HG02759 (cell line): ENCODE measurements around the gene KCNF1.

Source experiments
- ATAC-seq: cut with Tn5 transposase; IDR thresholded peaks from one replicate; pipeline ENCODE4 v1.9.1; 2021; ENCODE audit warnings: mild to moderate bottlenecking, moderate library complexity; ENCODE audit not compliant: unreplicated experiment

KCNF1 gene

DNA sequence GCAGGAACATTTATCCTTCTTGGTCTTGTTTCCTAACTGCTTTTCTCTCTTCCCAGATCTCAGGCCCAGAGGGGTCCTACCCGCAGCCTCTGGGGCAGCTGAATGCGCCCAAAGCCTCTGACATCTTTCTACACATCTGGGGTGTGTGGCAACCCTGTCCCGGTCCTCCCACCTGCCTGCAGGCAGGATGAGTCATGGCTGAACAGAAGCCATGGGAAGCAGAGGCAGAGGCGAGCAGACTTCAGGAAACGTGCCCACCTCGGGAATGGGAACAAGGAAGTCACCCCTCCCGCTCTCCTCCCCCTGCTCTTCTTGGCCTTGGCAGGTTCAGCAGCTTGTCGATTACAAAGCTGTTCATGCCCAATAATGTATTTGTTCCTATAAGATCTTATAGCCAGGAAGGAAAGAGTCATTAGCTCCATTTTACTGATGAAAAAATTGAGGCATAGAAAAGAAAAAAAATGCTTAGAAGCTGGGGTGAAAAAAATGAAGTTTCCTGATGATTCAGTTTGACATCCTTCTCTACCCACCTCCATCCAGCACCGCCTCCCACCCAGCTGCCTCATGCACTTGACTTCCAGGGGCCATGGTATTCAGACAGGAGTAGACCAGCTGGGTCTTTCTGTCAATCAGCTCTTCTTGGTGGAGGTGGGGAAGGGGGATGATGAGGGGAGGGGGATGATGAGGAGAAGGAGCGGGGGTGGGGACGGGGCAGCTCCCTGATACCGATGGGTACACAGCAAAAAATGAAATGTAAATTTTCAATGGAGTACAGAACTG, 10.4 kb upstream of the KCNF1 start:
- ATAC-seq: no peak

DNA sequence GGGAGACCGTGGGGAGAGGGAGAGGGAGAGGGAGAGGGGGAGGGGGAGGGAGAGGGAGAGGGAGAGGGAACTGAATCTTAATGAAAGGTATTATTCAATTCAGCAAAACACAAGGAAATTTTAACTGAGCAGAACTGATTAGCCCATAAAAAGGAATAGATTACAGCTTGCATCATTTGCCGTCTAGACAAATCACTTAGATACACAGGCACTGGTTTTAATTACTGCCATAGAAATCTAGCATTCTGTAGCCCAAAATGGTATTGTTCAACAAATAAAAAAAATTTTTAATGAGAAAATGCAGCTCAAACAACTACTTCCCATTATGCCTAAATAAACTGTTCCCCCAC, 7.9 kb upstream of the KCNF1 start:
- ATAC-seq: no peak

- ATAC-seq: no peak
Measured at GRCh38 chr2:10904455-10904854, 7.3 kb upstream of the KCNF1 start.

DNA sequence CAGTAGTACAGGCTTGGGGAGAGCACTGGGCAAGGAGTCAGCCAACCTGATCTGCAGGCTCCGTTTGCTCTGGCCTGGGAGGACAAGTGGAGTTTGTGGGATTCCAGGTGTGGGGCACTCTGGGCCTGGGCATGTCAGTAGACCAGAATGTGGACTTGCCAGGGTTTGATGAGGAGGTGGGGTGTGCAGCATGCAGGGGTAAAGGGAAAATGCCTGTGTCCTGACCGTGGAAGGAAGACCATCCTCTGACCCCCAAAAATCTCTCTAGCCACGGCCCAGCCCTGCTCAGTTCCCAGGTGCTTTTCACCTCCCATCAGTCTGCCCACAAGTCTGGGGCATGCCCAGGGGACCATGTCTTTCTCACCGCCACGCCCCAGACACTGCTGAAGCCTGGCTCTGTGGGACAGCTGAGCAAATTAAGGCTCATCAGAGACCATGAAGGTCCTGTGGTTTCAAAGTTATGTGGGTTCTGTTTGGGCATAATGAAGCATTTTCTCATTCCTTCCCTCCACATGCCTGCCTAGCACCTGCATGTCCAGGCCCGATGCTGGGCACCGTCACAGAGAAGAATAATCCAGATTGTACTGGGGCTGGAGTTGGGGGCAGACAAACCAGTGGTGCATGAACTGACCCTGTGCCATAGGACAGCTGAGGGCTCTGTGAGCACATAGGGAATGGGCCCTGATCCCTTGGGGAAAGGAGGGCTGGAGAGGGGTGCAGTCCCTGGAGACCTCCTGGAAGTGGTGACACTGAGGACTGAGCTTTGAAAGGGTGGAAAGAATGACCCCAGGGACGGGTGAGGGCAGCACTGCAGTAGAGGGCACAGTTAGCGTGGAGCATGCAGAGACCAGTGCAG, 6.5 kb upstream of the KCNF1 start:
- ATAC-seq: no peak

DNA sequence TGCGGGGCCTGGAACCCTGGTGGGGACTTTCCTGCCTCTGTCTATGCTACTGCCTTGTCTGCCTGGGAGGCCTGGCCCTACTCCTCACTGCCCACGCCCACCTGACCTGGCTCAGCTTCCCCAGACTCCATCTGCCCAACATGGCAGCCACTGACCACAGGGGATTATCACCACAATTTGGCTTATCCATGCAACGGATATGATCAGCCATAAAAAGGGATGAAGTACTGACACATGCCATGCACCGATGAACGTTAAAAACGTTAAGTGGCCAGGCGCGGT, 5.9 kb upstream of the KCNF1 start:
- no peak for ATAC-seq

DNA sequence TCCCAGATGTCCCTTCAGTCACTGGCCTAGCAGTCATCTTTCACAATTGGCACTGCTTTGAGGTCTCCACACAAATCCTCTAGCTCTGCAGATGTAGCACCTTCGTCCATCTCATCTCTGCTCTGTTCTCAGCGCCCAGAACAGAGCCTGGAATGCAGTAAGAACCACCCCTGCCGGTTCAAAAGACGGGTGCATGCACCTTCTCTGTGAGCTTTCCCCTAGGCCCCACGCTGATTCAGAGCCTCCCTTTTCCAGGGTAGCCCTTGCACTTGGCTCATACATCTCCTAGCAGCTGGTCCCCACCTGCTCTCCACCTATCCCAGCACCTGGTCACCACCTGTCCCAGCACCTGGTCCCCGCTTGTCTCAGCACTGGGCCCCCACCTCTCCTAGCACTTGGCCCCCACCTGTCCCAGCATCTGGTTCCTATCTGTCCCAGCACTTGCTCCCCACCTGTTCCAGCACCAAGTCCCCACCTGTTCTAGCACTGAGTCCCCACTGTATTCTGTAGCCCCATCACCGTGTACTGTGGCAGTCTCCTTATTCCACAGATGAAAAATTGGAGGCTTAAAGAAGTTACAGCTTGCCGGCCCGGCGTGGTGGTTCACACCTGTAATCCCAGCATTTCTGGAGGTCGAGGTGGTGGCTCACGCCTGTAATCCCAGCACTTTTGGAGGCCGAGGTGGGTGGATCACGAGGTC, 4.7 kb upstream of the KCNF1 start:
- ATAC-seq: no peak

DNA sequence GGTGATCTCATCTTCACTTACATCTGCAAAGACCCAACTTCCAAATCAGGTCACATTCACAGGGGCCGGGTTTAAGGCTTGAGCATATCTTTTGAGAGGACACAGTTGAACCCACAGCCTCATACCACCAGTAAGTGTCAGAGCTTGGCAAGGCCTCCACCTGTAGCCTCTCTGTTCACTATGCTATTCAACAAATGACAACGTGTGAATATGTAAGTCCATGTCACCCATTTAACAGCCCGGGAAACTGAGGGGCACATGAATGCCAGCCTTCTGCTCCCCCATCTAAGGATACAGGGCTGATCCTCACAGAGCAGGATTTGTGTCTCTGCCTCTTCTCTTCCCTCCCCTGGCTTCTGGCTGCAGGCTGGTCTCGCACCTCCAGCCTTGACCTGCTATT, 3.5 kb upstream of the KCNF1 start:
- ATAC-seq: no peak

GRCh38 chr2:10909050-10909995, 2.4 kb upstream of the KCNF1 start:
- ATAC-seq: no peak

GRCh38 chr2:10909996-10910341, 1.8 kb upstream of the KCNF1 start:
- ATAC-seq: no peak

DNA sequence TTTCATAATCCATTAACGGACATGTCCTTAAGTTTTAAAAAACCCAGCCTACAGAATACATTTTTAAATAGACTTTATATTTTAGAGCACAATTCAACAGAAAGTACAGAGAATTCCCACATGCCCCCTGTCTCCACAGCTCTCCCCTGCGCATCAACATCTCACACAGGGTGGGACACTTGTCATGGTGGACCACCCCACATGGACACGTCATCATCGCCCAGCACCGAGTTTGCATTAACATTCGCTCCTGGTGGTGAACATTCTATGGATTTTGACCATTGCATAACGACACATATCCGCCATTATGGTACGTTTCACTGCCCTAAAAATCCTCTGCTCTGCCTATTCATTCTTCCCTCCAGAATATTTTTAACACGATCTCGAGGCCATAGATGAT, 1.1 kb upstream of the KCNF1 start:
- ATAC-seq: no peak

GRCh38 chr2:10912076-10912731, 470 bp downstream of the KCNF1 start:
- ATAC-seq: no peak

GRCh38 chr2:10912796-10913455, 1.2 kb downstream of the KCNF1 start:
- no peak for ATAC-seq

DNA sequence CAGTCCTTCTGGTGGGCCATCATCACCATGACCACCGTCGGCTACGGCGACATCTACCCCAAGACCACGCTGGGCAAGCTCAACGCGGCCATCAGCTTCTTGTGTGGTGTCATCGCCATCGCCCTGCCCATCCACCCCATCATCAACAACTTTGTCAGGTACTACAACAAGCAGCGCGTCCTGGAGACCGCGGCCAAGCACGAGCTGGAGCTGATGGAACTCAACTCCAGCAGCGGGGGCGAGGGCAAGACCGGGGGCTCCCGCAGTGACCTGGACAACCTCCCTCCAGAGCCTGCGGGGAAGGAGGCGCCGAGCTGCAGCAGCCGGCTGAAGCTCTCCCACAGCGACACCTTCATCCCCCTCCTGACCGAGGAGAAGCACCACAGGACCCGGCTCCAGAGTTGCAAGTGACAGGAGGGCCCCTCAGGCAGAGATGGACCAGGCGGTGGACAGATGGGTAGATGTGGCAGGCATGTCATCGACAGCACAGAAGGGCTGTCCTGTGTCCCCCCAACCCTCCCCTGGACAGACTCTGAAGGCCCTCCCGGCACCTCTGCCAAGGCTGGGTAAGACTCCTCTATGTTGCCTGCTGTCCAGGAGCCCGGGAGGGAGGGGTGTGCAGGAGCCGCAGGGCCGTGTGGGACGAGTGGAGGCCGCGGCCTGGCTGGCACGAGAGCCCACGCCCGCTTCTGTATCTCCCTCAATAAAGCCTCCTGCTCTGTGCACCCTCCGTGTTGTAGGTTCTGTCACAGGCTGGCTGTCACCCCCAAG, 2.0 kb downstream of the KCNF1 start:
- no peak for ATAC-seq

DNA sequence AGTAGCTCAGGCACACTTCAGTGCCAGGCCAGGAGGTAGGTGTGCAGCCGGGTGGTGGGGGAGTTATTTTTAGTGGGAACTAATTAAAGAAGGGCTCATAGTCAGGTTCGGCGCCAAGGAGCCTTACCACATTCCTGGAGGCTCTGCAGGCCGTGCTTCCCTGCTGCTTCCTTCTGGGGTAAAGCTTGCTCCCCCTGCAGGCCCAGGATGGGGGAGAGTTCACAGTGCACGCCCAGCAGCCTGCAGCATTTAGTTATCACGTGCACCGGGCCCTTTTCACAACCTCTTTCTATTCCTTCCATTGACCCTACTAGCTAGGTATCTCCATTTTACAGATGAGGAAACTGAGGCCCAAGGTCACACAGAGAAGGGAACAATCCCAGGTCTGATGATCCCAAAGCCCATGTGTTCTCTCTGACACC, 2.5 kb downstream of the KCNF1 start:
- no peak for ATAC-seq

DNA sequence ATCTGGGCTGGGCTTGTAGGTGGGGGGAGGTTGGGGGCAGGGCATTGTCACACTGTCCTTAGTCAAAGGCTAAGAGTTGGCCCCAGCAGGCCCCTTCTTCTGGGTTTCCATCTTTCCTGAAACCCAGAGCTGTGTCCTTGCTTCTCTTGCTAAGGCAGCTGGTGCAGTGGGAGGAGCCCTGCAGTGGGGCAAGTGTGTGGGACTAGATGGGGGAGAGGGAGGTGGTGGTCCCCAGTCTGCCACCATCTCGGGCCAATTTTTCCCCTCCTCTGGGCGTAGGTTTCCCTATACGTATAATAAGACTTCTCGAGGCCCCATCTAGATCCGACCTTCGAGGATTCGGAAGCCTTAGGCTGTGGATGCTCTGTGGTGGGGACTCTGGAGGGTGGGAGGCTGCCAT, 3.5 kb downstream of the KCNF1 start:
- no peak for ATAC-seq

- ATAC-seq: no peak
Measured at GRCh38 chr2:10915731-10916276, 4.1 kb downstream of the KCNF1 start.

DNA sequence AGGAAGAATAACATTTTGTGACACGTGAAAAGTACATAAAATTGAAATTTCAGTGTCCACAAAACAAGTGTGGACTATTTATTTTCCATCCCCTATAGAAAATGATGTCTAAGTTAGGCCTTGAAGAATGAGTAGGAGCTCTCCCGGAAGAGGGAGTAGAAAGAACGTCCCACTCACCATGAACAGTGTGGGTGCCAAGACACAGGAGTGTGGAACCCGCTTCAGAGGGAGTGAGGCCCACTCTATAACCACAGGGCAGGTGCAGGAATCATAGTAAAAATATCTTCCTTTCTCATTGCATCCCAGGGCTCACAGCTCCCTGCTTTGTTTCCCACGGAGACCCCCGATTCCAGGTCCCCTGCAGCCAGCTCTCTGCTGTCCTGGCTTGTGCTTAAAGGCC, 5.2 kb downstream of the KCNF1 start:
- ATAC-seq: no peak

- no peak for ATAC-seq
Measured at GRCh38 chr2:10917927-10918326, 6.2 kb downstream of the KCNF1 start.
